RWPE2 (cell line): ENCODE data around the gene MC1R.
"Not testable (repeated sequence)": the region's sequence is repeated elsewhere in the genome, so short reads cannot be mapped to it uniquely, and the experiment has no call there.

Experiments used
- ATAC-seq: fragments of 200-7000 bp; cut with Tn5 transposase; 3 replicates; pipeline ENCODE4 v1.9.1; 2021; ENCODE audit warnings: low read depth
- DNase-seq: peaks from one replicate; pipeline ENCODE4 v3.0.0-alpha.2; 2020; ENCODE audit warnings: low spot score
- H3K27ac ChIP-seq: fragments of 450-650 bp; 2 replicates; pipeline ENCODE4 v1.5.1; 2017; ENCODE audit warnings: mild to moderate bottlenecking; ENCODE audit not compliant: poor library complexity, severe bottlenecking
- H3K27me3 ChIP-seq: fragments of 250-450 bp; sonication (Bioruptor Pico); 2 replicates; pipeline ENCODE4 v1.5.1; 2021; ENCODE audit warnings: mild to moderate bottlenecking, moderate library complexity; ENCODE audit not compliant: insufficient read depth, poor library complexity, severe bottlenecking
- H3K36me3 ChIP-seq: fragments of 250-450 bp; sonication (Bioruptor Pico); 2 replicates; pipeline ENCODE4 v1.5.1; 2020; ENCODE audit warnings: low read depth, mild to moderate bottlenecking, moderate library complexity
- H3K4me1 ChIP-seq: fragments of 250-450 bp; sonication (Bioruptor Pico); 2 replicates; pipeline ENCODE4 v1.5.1; 2021; ENCODE audit warnings: mild to moderate bottlenecking, moderate library complexity; ENCODE audit not compliant: insufficient read depth, poor library complexity, severe bottlenecking
- H3K4me3 ChIP-seq: fragments of 250-450 bp; sonication (Bioruptor Pico); 2 replicates; pipeline ENCODE4 v1.5.1; 2021; ENCODE audit warnings: mild to moderate bottlenecking, moderate library complexity; ENCODE audit not compliant: severe bottlenecking
- H3K9me3 ChIP-seq: fragments of 250-450 bp; sonication (Bioruptor Pico); 2 replicates; pipeline ENCODE4 v1.5.1; 2021; ENCODE audit warnings: mild to moderate bottlenecking, moderate library complexity; ENCODE audit not compliant: severe bottlenecking
- TF ChIP-seq, protein P1 (sequence below): fragments of 450-650 bp; IDR thresholded peaks from one replicate; pipeline ENCODE4 v1.5.1; 2017; ENCODE audit warnings: mild to moderate bottlenecking, moderate library complexity; ENCODE audit not compliant: poor library complexity, severe bottlenecking

The MC1R gene

DNA sequence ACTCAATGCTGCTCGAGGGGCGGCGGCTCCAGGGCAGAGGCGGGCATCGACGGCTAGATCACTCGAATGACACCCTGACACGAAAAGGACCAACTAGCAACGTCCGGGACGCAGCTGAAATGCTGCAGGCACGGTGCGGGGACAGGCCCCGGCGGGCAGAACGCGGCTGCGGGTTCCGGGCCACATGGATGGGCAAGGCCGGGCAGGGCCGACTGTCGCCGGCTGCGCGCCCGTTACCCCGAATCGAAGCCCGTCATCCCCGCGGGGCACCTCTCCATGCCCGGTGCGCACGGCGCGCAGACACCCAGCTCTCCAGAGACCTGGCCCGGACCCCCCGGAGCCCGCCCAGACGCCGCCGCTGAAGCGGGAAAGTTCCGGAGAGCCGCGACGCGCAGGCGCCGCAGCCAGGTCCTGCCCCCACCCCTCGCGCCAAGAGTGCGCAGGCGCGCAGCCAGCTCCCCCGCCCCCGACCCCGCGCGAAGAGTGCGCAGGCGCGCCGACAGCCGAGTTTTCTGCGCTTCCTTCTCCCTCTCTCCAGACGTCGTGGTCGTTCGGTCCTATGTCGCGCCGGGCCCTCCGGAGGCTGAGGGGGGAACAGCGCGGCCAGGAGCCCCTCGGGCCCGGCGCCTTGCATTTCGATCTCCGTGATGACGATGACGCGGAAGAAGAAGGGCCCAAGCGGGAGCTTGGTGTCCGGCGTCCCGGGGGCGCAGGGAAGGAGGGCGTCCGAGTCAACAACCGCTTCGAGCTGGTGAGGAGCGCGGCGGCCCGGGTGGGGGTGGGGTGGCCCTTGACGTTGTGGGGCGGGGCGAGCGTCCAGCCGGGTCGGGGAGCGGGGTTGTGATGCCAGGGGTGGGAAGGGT lies 45.3 kb upstream of the MC1R start, which contains the start of gene TCF25:
TSS of gene TCF25 (plus strand) at position 484 of the 863 bp plus-strand sequence. CDS start at position 560, 76 bp downstream.
- Histone ChIP-seq H3K27ac (peak within 1 kb of the TSS; percentile 93), H3K9me3 (peaks cover under 1% of the 10 kb centered on the region), H3K4me1 (peaks cover 5% of the 10 kb centered on the region), H3K4me3 (peak within 1 kb of the TSS; percentile 61), H3K27me3 (no peaks in the 10 kb centered on the region), H3K36me3 (peaks cover 26% of the 10 kb centered on the region)
- peak; percentile 65 for ATAC-seq
- TF ChIP-seq, protein P1, sequence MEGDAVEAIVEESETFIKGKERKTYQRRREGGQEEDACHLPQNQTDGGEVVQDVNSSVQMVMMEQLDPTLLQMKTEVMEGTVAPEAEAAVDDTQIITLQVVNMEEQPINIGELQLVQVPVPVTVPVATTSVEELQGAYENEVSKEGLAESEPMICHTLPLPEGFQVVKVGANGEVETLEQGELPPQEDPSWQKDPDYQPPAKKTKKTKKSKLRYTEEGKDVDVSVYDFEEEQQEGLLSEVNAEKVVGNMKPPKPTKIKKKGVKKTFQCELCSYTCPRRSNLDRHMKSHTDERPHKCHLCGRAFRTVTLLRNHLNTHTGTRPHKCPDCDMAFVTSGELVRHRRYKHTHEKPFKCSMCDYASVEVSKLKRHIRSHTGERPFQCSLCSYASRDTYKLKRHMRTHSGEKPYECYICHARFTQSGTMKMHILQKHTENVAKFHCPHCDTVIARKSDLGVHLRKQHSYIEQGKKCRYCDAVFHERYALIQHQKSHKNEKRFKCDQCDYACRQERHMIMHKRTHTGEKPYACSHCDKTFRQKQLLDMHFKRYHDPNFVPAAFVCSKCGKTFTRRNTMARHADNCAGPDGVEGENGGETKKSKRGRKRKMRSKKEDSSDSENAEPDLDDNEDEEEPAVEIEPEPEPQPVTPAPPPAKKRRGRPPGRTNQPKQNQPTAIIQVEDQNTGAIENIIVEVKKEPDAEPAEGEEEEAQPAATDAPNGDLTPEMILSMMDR = no peak
- no peak for DNase-seq

DNA sequence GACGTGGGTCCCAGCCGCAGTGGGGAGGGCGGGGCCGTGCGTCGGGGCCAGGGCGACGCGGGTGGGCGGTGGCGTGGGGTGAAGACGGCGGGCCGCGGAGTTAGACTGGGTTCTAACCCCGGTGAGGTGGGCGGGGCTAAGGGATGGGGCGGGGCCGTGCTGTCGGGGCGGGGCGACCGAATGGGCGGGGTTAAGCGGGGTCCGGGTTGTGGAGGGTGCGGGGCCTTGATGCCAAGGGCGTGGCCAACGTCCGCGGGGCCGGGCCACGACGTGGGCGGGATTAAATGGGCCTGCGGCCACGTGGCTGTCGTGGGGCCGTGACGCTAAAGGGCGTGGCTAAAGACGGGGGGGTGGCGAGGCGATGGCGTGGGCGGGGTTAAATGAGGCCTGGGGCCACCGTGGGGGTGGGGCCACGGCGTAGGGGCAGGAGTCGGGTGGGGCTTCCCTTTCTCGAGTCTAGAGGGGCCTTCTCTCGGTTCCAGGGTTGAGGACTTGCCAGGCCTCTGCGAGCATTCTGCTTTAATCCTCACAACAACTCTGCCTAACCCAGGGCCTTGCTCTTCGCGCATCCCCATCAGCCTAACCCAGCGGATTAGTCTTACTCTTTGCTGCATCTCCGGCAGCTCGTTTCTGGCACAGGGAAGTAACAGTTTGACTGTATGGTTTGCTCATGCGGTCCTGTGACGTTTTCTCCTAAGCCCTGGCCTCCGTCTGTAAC lies 44.5 kb upstream of the MC1R start:
- TF ChIP-seq, protein P1 = no peak
- Histone ChIP-seq H3K27me3 (no peaks in the 10 kb centered on the region), H3K27ac (peak overlapping the region; percentile 93), H3K4me1 (peaks cover 5% of the 10 kb centered on the region), H3K36me3 (peaks cover 32% of the 10 kb centered on the region), H3K9me3 (no peaks in the 10 kb centered on the region), H3K4me3 (peak overlapping the region; percentile 61)
- ATAC-seq = peak; percentile 69
- peak; percentile 91 for DNase-seq

DNA sequence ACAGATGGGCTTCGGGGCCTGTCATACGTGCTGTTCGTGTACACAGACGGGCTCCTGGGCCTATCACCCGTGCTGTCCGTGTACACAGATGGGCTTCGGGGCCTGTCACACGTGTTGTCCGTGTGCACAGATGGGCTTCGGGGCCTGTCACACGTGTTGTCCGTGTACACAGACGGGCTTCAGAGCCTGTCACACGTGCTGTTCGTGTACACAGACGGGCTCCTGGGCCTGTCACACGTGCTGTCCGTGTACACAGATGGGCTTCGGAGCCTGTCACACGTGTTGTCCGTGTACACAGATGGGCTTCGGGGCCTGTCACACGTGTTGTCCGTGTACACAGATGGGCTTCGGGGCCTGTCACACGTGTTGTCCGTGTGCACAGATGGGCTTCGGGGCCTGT lies 39.5 kb upstream of the MC1R start:
- not testable (repeated sequence) for ATAC-seq, H3K27me3 ChIP-seq, DNase-seq, H3K9me3 ChIP-seq, H3K27ac ChIP-seq, H3K4me3 ChIP-seq
- peaks cover 75% of the 10 kb centered on the region for H3K36me3 ChIP-seq
- H3K4me1 ChIP-seq = peaks cover 11% of the 10 kb centered on the region

DNA sequence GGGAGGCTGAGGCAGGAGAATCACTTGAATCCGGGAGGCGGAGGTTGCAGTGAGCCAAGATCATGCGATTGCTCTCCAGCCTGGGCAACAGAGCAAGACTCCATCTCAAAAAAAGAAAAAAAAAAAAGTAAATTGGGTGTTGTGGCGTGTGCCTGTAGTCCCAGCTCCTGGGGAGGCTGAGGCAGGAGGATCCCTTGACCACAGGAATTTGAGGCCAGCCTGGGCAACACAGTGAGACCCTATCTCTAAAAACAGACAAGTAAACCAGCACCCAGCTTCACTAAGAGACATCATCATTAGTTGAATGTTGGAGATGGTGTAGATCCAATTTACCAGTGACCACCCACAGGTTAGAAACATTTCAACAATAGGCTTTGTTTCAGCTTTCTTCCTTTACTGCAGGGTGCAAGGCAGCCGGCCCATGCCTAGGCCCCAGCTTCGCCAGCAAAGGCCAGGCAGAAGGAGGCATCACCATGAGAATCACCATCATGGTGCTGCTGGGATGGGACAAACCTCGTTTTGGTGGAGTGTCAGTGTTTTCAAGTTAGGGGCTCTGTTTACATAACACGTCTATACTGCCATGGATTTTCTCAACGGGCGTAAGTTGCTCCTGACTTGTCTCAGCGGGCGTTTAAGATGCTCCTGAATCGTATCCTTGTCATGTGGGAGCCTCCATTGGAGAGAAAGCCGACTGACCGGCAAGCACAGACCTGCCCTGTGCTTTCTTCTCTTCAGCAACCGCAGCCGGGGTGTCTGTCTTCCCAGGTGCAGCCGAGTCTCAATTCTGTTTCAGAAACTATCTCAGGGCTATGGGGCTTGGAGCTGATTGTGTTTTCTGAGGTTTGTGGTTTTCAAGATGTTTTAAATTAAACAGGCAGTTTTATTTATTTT lies 37.9 kb upstream of the MC1R start:
- TF ChIP-seq, protein P1 = no peak
- no peak for DNase-seq

DNA sequence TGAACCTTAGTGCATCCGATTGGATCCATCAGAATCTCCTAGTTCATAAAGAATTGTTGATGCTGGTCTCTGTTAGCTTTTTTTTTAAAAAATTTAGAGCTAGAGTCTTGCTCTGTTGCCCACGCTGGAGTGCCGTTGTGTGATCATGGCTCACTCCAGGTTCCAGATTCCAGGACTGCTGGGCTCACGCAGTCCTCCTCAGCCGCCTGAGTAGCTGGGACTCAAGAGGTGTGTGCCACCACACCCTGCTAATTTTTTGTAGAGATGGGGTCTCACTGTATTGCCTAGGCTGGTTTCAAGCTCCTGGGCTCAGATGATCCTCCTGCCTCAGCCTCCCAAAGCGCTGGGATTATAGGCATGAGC lies 37.3 kb upstream of the MC1R start:
- Histone ChIP-seq H3K27ac (peak overlapping the region; percentile 22), H3K27me3 (no peaks in the 10 kb centered on the region), H3K9me3 (no peaks in the 10 kb centered on the region), H3K4me3 (no peak overlapping the region), H3K4me1 (peaks cover 11% of the 10 kb centered on the region), H3K36me3 (peaks cover 75% of the 10 kb centered on the region)
- TF ChIP-seq, protein P1 = no peak
- no peak for DNase-seq
- ATAC-seq = no peak

More for the DNA sequence above, 37.9 kb upstream of the MC1R start:
- Histone ChIP-seq H3K4me3 (no peak overlapping the region), H3K27ac (peak overlapping the region; percentile 22), H3K4me1 (peaks cover 11% of the 10 kb centered on the region), H3K27me3 (no peaks in the 10 kb centered on the region), H3K9me3 (no peaks in the 10 kb centered on the region), H3K36me3 (peaks cover 75% of the 10 kb centered on the region)
- ATAC-seq = peak; percentile 91
